ENCODE results near the gene MTCL3. TPM values are rescaled to one million over a fixed set of nuclear protein-coding genes. Genes with fewer than 3 reads are reported as not detected.
"Not testable (repeated sequence)": the region's sequence is repeated elsewhere in the genome, so short reads cannot be mapped to it uniquely, and the experiment has no call there.

MTCL3 gene

GRCh38 chr6:127436578-127437110, 82.5 kb downstream of the MTCL3 start:
- Histone ChIP-seq H3K27ac (no peak overlapping the region), H3K4me3 (no peak overlapping the region), H3K27me3 (ENCODE audit: low read depth) (no peaks in the 10 kb centered on the region), H3K36me3 (no peaks in the 10 kb centered on the region), H3K4me1 (no peaks in the 10 kb centered on the region), H3K9me3 (no peaks in the 10 kb centered on the region)
- no peak for TF ChIP-seq CTCF (IDR thresholded peaks at IDR 0.05)
- ATAC-seq (peak in 1 of 2 donors; percentile 44), DNase-seq (no peak)
- intact Hi-C loops (cut with DNase I): no loop called here

- no peaks in the 10 kb centered on the region for H3K4me1 ChIP-seq
- ATAC-seq (no peak), DNase-seq (no peak)
- no peak overlapping the region for H3K27ac ChIP-seq
- H3K36me3 ChIP-seq: no peaks in the 10 kb centered on the region
- no peak overlapping the region for H3K4me3 ChIP-seq
- no peak for TF ChIP-seq CTCF (IDR thresholded peaks at IDR 0.05)
- intact Hi-C loops (cut with DNase I): no loop called here
- no peaks in the 10 kb centered on the region for H3K9me3 ChIP-seq
- no peaks in the 10 kb centered on the region for H3K27me3 ChIP-seq (ENCODE audit: low read depth)
Measured at GRCh38 chr6:127435626-127436220, 83.4 kb downstream of the MTCL3 start.

DNA sequence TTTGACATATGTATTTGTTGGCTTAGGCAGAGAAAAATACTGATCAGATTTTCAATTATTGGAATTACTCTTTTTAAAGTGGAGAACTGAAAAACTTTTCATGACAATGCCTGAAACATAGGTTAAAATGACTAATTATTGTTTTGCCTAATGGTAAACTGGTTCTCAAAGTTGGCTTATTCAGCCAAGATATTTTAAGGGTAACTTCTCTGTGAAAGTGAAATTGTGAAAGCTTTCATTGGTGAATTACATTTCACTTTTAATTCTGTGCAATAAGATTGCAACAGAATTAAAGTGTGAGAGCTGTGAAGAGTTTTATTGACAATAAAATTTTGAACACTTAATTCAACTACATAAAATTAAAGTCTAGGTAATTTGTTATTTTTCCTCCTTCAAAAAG, 84.5 kb downstream of the MTCL3 start:
- ATAC-seq (no peak), DNase-seq (no peak)
- H3K36me3 ChIP-seq: no peaks in the 10 kb centered on the region
- H3K27ac ChIP-seq: no peak overlapping the region
- H3K27me3 ChIP-seq (ENCODE audit: low read depth): no peaks in the 10 kb centered on the region
- H3K4me3 ChIP-seq: no peak overlapping the region
- no peak for TF ChIP-seq CTCF (IDR thresholded peaks at IDR 0.05)
- H3K9me3 ChIP-seq: no peaks in the 10 kb centered on the region
- intact Hi-C loops (cut with DNase I): no loop called here
- no peaks in the 10 kb centered on the region for H3K4me1 ChIP-seq

DNA sequence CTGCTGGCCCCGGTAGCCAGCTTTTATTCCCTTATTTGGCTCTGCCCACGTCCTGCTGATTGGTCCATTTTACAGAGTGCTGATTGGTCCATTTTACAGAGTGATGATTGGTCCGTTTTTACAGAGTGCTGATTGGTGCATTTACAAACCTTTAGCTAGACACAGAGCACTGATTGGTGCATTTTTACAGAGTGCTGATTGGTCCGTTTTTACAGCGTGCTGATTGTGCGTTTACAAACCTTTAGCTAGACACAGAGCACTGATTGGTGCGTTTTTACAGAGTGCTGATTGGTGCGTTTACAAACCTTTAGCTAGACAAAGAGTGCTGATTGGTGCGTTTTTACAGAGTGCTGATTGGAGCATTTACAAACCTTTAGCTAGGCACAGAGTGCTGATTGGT, 90.6 kb downstream of the MTCL3 start:
- DNase-seq; intact Hi-C loops (cut with DNase I); ATAC-seq; H3K9me3 ChIP-seq; H3K27me3 ChIP-seq (ENCODE audit: low read depth); H3K27ac ChIP-seq; H3K4me3 ChIP-seq; H3K4me1 ChIP-seq; H3K36me3 ChIP-seq: not testable (repeated sequence)

DNA sequence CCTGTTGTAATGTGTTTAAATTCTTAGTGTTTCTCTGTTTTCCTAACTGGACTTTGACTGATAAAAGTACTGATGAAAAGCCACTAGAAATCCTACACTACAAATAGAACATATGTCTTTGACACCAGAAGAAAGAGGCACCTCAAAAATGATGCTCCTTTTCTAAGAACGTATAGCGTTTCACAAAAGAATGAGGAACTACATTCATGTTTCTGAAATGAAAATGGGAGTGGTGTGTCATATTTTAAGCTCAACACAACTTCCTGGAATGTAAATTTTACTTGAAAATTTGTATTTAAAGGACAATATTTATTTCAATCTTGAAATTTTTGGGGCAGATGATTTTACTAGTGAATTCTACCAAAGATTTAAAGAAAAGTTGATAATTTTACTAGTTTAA, 95.2 kb downstream of the MTCL3 start:
- no peaks in the 10 kb centered on the region for H3K36me3 ChIP-seq
- TF ChIP-seq CTCF (IDR thresholded peaks at IDR 0.05): no peak
- H3K27ac ChIP-seq: no peak overlapping the region
- H3K27me3 ChIP-seq (ENCODE audit: low read depth): no peaks in the 10 kb centered on the region
- no peaks in the 10 kb centered on the region for H3K4me1 ChIP-seq
- ATAC-seq (no peak), DNase-seq (no peak)
- intact Hi-C loops (cut with DNase I): no loop called here
- no peaks in the 10 kb centered on the region for H3K9me3 ChIP-seq
- no peak overlapping the region for H3K4me3 ChIP-seq

Other genes with a start within 250 kb of the MTCL3 start
- gene ECHDC1, start 175.7 kb downstream of the MTCL3 start, total RNA-seq: 109 TPM
- 55.1 TPM for gene KIAA0408, start 59.9 kb downstream of the MTCL3 start, total RNA-seq
- not detected for gene C6orf58, start 57.8 kb upstream of the MTCL3 start, total RNA-seq